ENCODE results near the gene TUBB.
A peak's percentile ranks its signal among the peaks of the same experiment; 100 is the strongest.
"Not testable (repeated sequence)": the region's sequence is repeated elsewhere in the genome, so short reads cannot be mapped to it uniquely, and the experiment has no call there.

The TUBB gene

GRCh38 chr6:30763155-30763617 lies 43.0 kb downstream of the TUBB start:
- no peak for DNase-seq

GRCh38 chr6:30763618-30764489 lies 43.7 kb downstream of the TUBB start:
- no peak for DNase-seq

- DNase-seq: not testable (repeated sequence)
These were observed 44.4 kb downstream of the TUBB start for GRCh38 chr6:30764490-30765043.

GRCh38 chr6:30765495-30765894 lies 45.3 kb downstream of the TUBB start:
- not testable (repeated sequence) for DNase-seq

GRCh38 chr6:30766461-30767157 lies 46.5 kb downstream of the TUBB start:
- DNase-seq: no peak

- DNase-seq: no peak
These were observed 47.2 kb downstream of the TUBB start for GRCh38 chr6:30767158-30767943.

- no peak for DNase-seq
These were observed 47.8 kb downstream of the TUBB start for GRCh38 chr6:30767944-30768301.

- no peak for DNase-seq
These were observed 48.5 kb downstream of the TUBB start for GRCh38 chr6:30768634-30769087.

- DNase-seq: peak; percentile 83
These were observed 49.1 kb downstream of the TUBB start for GRCh38 chr6:30769088-30769852.

GRCh38 chr6:30769853-30770524 lies 49.8 kb downstream of the TUBB start:
- DNase-seq: no peak

GRCh38 chr6:30770592-30770991 lies 50.4 kb downstream of the TUBB start:
- no peak for DNase-seq

GRCh38 chr6:30774701-30775100 lies 54.5 kb downstream of the TUBB start:
- no peak for DNase-seq

Data from T1000 (cell line).